GM18868 (cell line): ENCODE results near the gene TTC7B.

Experiments used
- ATAC-seq: cut with Tn5 transposase; IDR thresholded peaks from one replicate; pipeline ENCODE4 v1.9.1; 2021; ENCODE audit warnings: mild to moderate bottlenecking, moderate library complexity; ENCODE audit not compliant: unreplicated experiment

The TTC7B gene

DNA sequence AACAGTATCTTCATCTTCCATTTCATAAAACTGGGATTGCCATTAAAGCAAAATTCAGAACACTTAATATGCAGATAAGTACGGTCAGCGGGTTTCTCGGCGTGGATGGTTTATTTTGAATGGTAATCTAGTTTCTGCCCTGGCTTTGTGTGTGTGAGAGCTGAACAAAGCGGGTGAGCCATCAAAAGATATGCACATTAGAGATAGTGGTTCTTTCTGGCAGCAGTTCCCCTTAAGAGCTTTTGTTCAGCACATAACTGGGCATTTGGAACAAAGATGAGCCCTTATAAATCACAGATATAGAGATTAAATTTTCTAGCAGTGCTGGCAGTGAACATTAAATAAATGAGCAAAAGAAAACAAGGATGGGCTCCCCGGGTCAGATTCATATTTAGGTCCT is 211.9 kb downstream of the TTC7B start:
- ATAC-seq: no peak

- no peak for ATAC-seq
Observed at GRCh38 chr14:90603841-90604240, 212.4 kb downstream of the TTC7B start.

- no peak for ATAC-seq
Observed at GRCh38 chr14:90603336-90603735, 212.9 kb downstream of the TTC7B start.

DNA sequence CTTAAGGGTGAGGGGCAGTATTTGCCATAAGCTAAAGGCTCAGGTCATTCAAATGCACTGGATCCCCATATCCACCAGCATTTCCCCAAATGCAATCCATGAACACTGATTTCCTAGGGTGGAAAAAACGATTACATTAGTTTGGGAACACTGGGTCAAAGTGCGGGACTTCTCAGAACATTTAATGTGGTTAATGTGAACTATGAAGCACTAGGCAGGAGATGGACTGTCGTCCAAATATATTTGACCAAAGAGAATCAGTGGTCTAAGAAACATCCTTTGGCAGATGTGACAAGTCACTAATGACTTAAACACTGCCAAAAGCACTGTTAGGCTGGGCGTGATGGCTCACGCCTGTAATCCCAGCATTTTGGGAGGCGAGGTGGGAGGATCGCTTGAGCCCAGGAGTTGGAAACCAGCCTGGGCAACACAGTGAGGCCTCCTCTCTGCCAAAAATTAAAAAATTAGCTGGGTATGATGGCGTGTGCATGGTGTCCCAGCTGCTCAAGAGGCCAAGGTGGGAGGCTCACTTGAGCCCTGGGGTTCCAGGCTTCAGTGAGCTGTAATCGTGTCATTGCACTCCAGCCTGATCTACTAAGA is 214.0 kb downstream of the TTC7B start:
- ATAC-seq: no peak

- ATAC-seq: no peak
Observed at GRCh38 chr14:90601563-90601962, 214.7 kb downstream of the TTC7B start.

DNA sequence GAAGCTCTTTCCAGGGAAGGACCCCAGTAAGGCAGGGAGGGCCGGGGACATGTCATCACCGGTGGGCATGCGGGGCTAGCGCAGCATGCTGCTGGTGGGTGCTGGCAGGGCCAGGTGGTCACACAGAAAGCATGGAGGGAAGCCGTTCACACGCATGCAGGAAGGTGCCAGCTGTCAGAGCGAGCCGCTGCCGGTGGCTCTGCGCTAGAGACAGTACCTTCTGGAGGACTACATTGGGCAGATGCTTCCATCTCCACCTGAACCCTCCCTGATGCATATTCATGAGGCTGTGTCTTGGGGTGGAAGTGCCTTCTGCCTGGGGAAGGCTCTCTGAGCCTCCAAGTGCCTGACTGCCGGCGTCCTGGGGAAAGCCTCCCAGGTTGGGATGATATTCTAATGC is 215.6 kb downstream of the TTC7B start:
- ATAC-seq: no peak

DNA sequence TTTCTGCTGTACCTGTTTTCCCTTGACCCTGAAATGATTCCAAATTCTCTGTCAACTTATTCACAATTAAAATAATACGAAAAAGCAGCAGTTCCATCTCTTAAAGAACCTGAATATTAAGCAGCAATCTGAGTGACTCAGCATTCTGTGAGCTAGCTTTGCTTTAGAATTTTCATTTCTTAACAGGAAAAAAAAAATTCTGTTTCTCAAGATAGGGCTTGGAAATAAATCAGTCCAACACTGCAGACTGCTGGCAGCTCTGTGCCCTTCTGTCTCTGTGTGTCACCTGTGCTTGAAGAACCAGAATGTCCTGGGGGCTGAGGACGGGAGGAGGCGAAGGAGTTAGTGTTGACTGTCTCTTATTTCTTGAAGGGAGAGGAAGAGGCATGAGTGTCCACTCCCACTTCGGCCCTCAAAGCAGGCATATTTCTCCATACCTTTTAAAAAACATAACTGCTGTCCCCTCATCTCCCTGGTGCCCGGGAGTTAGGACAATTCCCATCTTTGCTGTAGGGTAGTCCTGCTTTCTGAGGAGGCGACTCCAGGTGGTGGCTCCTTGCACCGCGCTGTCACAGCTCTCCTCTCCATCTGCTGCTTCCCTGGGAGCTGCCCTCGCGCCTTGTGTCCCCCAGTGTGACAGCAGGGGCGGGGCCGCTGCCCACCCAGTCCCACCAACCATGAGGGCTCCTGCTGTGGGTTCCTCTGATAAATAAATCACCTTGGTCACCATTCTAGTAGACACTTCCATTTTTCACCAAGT is 216.3 kb downstream of the TTC7B start:
- no peak for ATAC-seq

- no peak for ATAC-seq
Observed at GRCh38 chr14:90599339-90599738, 216.9 kb downstream of the TTC7B start.

- ATAC-seq: no peak
Observed at GRCh38 chr14:90597961-90598360, 218.3 kb downstream of the TTC7B start.

DNA sequence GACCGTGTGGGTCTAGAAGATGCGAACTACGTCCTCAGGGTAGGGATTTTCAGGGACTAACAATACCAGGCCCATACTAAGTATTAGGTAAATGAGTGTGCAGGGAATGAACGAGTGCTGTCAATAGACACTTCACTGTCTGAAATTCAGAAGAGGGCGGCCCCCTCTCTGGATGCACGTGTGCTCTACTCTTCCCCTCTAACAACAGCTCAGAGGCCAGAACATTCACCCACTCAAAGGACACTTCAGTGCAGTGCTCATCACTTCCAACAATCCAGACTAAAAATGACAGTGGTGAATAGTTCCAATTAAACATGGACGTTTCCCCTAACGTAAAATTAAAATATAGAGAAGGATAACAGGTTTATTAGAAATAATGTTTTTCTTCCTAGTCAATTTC is 219.5 kb downstream of the TTC7B start:
- ATAC-seq: no peak

- ATAC-seq: no peak
Observed at GRCh38 chr14:90593254-90594040, 222.8 kb downstream of the TTC7B start.

GRCh38 chr14:90592655-90593054 is 223.6 kb downstream of the TTC7B start:
- ATAC-seq: no peak

- ATAC-seq: no peak
Observed at GRCh38 chr14:90587918-90588317, 228.3 kb downstream of the TTC7B start.

DNA sequence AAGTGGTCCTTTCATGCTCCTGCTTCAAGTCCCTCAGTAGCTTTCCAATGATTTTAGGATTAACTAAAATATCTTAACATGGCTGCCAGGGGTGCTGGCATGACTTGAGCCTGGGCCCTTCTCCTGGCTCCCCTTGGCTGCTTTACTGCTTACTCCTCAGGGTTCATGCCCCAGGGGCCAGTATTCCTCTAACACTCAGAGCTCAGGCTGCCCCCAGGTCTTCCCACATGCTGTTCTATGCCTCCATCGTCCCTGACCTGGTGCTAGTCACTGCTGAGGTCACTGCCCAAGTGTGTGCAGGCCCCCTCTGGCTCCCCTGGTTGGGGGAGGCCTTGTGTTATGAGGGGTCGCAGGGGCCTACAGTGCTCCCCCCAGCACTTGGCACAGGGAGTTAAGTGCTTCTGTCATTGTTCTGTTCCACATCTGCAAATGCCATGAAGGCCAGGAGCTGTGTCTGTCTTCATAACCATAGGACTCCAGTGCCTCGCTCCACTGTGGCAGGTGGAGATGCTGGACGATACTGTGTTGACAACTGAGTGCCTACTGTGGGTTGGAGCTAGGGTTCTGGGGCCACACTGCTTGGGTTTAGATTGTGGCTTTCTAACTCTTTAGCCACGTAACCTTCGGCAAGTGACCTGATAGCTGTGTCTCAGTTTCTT is 228.8 kb downstream of the TTC7B start:
- ATAC-seq: no peak

- ATAC-seq: no peak
Observed at GRCh38 chr14:90585106-90585505, 231.1 kb downstream of the TTC7B start.

GRCh38 chr14:90583916-90584605 is 232.2 kb downstream of the TTC7B start:
- no peak for ATAC-seq

DNA sequence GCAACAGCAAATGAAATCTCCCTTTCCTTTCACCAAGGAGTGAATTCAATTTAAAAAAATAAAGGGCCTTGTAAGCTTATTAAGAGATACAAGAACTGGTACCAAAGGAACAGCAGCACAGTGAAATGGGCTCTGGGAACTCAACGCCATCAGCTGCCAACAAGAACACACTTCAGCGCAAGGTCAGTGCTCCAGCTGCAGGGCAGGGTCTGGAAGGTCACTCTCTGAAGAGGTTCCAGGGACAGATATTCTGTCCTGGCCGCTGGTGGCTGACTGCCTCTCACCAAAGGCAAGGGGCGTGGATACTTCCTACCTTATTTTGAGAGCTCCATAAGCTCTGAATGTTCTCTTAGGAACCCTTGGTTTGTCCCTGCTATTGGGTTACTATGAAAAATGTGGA is 232.8 kb downstream of the TTC7B start:
- no peak for ATAC-seq

- no peak for ATAC-seq
Observed at GRCh38 chr14:90582166-90582565, 234.1 kb downstream of the TTC7B start.

DNA sequence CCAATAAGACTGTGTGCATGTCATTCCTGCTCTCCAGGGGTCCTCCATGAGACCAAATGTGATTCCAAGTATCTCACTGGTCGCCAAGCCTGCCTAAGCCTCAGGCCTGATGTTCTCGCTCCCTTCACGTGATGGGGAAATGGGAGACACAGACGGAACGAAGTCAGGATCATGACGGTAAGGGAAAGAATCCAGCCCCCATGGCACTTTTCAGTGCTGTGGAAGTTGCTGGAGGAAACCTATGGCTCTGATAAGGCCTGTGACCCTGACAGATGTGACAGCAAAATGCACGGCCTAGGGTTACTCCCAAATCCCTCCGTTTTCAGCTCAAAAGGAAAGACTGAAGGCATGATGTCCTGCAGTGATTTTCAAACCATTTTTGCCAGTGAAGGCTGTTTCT is 234.5 kb downstream of the TTC7B start:
- no peak for ATAC-seq

GRCh38 chr14:90580377-90581335 is 235.6 kb downstream of the TTC7B start:
- ATAC-seq: no peak
